ENCODE measurements around the gene HOXB3. TPM values are rescaled to one million over a fixed set of nuclear protein-coding genes. Genes with fewer than 3 reads are reported as not detected.

HOXB3 gene
- total RNA-seq, 1 experiment from 2014 or later: not detected

GRCh38 chr17:48520631-48521079, 69.4 kb downstream of the HOXB3 start:
- H3K4ac ChIP-seq (ENCODE audit: low read depth, low read length): no peak overlapping the region
- no peak overlapping the region for H2BK15ac ChIP-seq (ENCODE audit: low read depth, low read length)
- H3T11ph ChIP-seq (ENCODE audit: low read length): no peak overlapping the region
- no peak overlapping the region for H2BK20ac ChIP-seq (ENCODE audit: low read depth, low read length, poor library complexity, severe bottlenecking)
- H3K14ac ChIP-seq (ENCODE audit: insufficient read depth, low read length): no peak overlapping the region
- no peaks in the 10 kb centered on the region for H3K79me1 ChIP-seq (ENCODE audit: insufficient read depth, low read depth, low read length, poor library complexity, severe bottlenecking)
- H4K5ac ChIP-seq (ENCODE audit: insufficient read length, low read depth, low read length): no peak overlapping the region
- H2BK5ac ChIP-seq (ENCODE audit: insufficient read length, low read length): no peak overlapping the region
- H4K91ac ChIP-seq (ENCODE audit: insufficient read length, low read depth, low read length): no peak overlapping the region
- no CpG with 5 or more reads among the region's 1 CpG for WGBS (ENCODE audit: extremely low coverage, insufficient read length, low lambda C conversion rate)
- peaks cover 100% of the 10 kb centered on the region for H3K27me3 Mint-ChIP-seq (ENCODE audit: low read depth)
- no peak overlapping the region for H3K9ac ChIP-seq (ENCODE audit: extremely low read depth, insufficient read length, low read length)
- no peaks in the 10 kb centered on the region for H3K9me3 ChIP-seq (ENCODE audit: control insufficient read depth, low read depth, low read length)
- H3K4me1 ChIP-seq (ENCODE audit: insufficient read depth, low read length): peaks cover 11% of the 10 kb centered on the region
- H3K27ac ChIP-seq (ENCODE audit: insufficient read length, low read depth, low read length): no peak overlapping the region
- no peak overlapping the region for H2AK5ac ChIP-seq (ENCODE audit: insufficient read length, low read length)
- peak overlapping the region in 1 of 2 experiments; percentile 57; a peak in 3 of 5 replicates for H3K4me3 Mint-ChIP-seq
- no peak overlapping the region for H2BK12ac ChIP-seq (ENCODE audit: insufficient read length, low read depth, low read length)
- H3K9me3 Mint-ChIP-seq: peaks cover 2 to 22% of the 10 kb centered on the region in 2 experiments; a peak in 3 of 5 replicates
- H3K23ac ChIP-seq (ENCODE audit: insufficient read length, low read depth, low read length): no peak overlapping the region
- no peak overlapping the region for H3K18ac ChIP-seq (ENCODE audit: insufficient read length, low read depth, low read length)
- H3K56ac ChIP-seq (ENCODE audit: insufficient read length, low read depth, low read length): no peak overlapping the region
- no peak overlapping the region for H2AFZ ChIP-seq (ENCODE audit: low read length)
- TF ChIP-seq CTCF (conservative IDR thresholded peaks at IDR 0.05): no peak
- no peaks in the 10 kb centered on the region for H4K20me1 ChIP-seq (ENCODE audit: control insufficient read depth, insufficient read depth, insufficient read length)
- peaks cover 0 to 2% (median 0%) of the 10 kb centered on the region in 3 experiments; a peak in 1 of 7 replicates for H3K36me3 Mint-ChIP-seq (ENCODE audit: insufficient read depth in 1 of 3, low read depth in 3 of 3)
- peak overlapping the region; percentile 30 for H3K4me2 ChIP-seq (ENCODE audit: insufficient read depth, insufficient read length, low read length)
- H3K79me2 ChIP-seq (ENCODE audit: insufficient read depth, low read length): no peaks in the 10 kb centered on the region
- H4K8ac ChIP-seq (replicated peaks; ENCODE audit: insufficient read length, low read depth, low read length): no peak overlapping the region
- peaks cover 32% of the 10 kb centered on the region; the same call in 1 of the 2 replicates for H3K27me3 ChIP-seq (ENCODE audit: insufficient read depth, low read length)
- DNase-seq: peak; percentile 66
- no peak overlapping the region for H2BK120ac ChIP-seq (ENCODE audit: low read depth, low read length, poor library complexity, severe bottlenecking)
- H3K23me2 ChIP-seq (ENCODE audit: insufficient read length, low read depth, low read length, poor library complexity, severe bottlenecking): no peaks in the 10 kb centered on the region
- no peak overlapping the region for H3K27ac Mint-ChIP-seq
- peaks cover 41 to 45% of the 10 kb centered on the region in 2 experiments for H3K4me1 Mint-ChIP-seq
